Upper lobe of left lung (tissue), 6 donors: ENCODE data around the gene PIK3R2. TPM values are rescaled to one million over a fixed set of nuclear protein-coding genes. Genes with fewer than 3 reads are reported as not detected.

Source experiments
- ATAC-seq, 2 donors: fragments of 200-7000 bp; cut with Tn5 transposase; one replicate each; pipeline ENCODE4 v1.9.1; 2022; ENCODE audit warnings: mild to moderate bottlenecking in 2 of 2, moderate library complexity in 2 of 2; ENCODE audit not compliant: low FRiP score in 2 of 2
- DNase-seq, 2 donors: peaks; one replicate each; pipeline ENCODE4 v3.0.0-alpha.2; 2019 to 2020
- H3K27ac ChIP-seq, 4 donors: fragments of 200-600 bp; sonication (generic); one replicate each; pipeline ENCODE4 v1.5.1; 2016 to 2019
- H3K27me3 ChIP-seq, 4 donors: fragments of 200-600 bp; sonication (generic); one replicate each; pipeline ENCODE4 v1.5.1; 2017 to 2019
- H3K36me3 ChIP-seq, 4 donors: fragments of 200-600 bp; sonication (generic); one replicate each; pipeline ENCODE4 v1.5.1; 2016 to 2019
- H3K4me1 ChIP-seq, 4 donors: fragments of 200-600 bp; sonication (generic); one replicate each; pipeline ENCODE4 v1.5.1; 2018 to 2019
- H3K4me3 ChIP-seq, 4 donors: fragments of 200-600 bp; sonication (generic); one replicate each; pipeline ENCODE4 v1.5.1; 2017 to 2019; ENCODE audit warnings: mild to moderate bottlenecking in 2 of 4, moderate library complexity in 1 of 4
- H3K9me3 ChIP-seq, 4 donors: fragments of 200-600 bp; sonication (generic); one replicate each; pipeline ENCODE4 v1.5.1; 2018 to 2019
- EP300 ChIP-seq, 4 donors: sonication (generic); formaldehyde crosslinking; IDR thresholded peaks; one replicate each; pipeline ENCODE4 v1.5.1; 2017; ENCODE audit warnings: antibody characterized with exemption in 4 of 4, control low read depth in 2 of 4
- POLR2A ChIP-seq, 4 donors: fragments of 450-650 bp; IDR thresholded peaks; one replicate each; pipeline ENCODE4 v1.5.1; 2016 to 2017; ENCODE audit warnings: antibody characterized with exemption in 4 of 4, mild to moderate bottlenecking in 2 of 4
- POLR2AphosphoS5 ChIP-seq, 2 donors: sonication (generic); formaldehyde crosslinking; IDR thresholded peaks; one replicate each; pipeline ENCODE4 v1.5.1; 2017; ENCODE audit warnings: antibody characterized with exemption in 2 of 2
- WGBS, 2 donors: methylation state at CpG; one replicate each; pipeline ENCODE4 v1.1.5; 2017 to 2018; 5-methylcytosine and 5-hydroxymethylcytosine counted together
- total RNA-seq, 6 donors: library from RNA; depleted of rRNA in 4 of 6; stranded (reverse); fragments of >200 nt in 4 of 6; gene quantifications; one replicate each; pipeline versions ENCODE4 v1.1.0 to v1.2.1, GENCODE V29; 2016 to 2021
- TF ChIP-seq, protein P1 (sequence below), 6 experiments: fragments of 450-650 bp in 4 of 6; fragments of 200-600 bp in 2 of 6; sonication (generic) in 2 of 6; IDR thresholded peaks; one replicate each; pipeline ENCODE4 v1.5.1; 2016 to 2019; ENCODE audit warnings: antibody characterized with exemption in 6 of 6
- donor health status: DM: no; HTN: no; CAD: no; lungs with moderate emphysema.
- donor health status: DM: no; HTN: yes; CAD: no; lungs with severe emphysema.

PIK3R2 gene
- total RNA-seq, 6 donors from 2014 or later: 11.0 to 65.1 (median 30.3) TPM

DNA sequence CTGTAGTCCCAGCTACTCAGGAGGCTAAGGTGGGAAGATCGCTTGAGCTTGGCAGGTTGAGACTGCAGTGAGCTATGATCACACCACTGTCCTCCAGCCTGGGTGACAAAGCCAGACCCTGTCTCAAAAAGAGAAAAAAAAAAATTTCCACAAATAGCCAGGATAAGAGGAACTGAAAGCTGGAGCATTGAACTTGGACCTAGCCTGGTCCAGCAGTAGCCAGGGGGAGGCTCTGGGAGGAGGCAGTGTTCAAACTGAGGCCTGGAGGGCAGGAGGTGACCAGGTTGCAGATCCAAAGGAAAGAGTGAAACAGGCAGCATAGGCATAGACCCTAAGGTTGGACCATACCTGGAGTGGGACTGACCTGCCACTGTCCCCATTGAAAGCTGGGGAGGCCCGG lies 26.9 kb upstream of the PIK3R2 start:
- no peak for ATAC-seq
- Histone ChIP-seq H3K4me1 (no peaks in the 10 kb centered on the region), H3K4me3 (no peak overlapping the region), H3K27ac (no peak overlapping the region), H3K36me3 (peaks cover 5 to 70% (median 51%) of the 10 kb centered on the region in 4 donors), H3K27me3 (no peaks in the 10 kb centered on the region), H3K9me3 (no peaks in the 10 kb centered on the region)
- TF ChIP-seq POLR2A (IDR thresholded peaks at IDR 0.05) (no peak), EP300 (IDR thresholded peaks at IDR 0.05) (no peak), POLR2AphosphoS5 (IDR thresholded peaks at IDR 0.05) (no peak)
- TF ChIP-seq, protein P1, sequence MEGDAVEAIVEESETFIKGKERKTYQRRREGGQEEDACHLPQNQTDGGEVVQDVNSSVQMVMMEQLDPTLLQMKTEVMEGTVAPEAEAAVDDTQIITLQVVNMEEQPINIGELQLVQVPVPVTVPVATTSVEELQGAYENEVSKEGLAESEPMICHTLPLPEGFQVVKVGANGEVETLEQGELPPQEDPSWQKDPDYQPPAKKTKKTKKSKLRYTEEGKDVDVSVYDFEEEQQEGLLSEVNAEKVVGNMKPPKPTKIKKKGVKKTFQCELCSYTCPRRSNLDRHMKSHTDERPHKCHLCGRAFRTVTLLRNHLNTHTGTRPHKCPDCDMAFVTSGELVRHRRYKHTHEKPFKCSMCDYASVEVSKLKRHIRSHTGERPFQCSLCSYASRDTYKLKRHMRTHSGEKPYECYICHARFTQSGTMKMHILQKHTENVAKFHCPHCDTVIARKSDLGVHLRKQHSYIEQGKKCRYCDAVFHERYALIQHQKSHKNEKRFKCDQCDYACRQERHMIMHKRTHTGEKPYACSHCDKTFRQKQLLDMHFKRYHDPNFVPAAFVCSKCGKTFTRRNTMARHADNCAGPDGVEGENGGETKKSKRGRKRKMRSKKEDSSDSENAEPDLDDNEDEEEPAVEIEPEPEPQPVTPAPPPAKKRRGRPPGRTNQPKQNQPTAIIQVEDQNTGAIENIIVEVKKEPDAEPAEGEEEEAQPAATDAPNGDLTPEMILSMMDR (IDR thresholded peaks at IDR 0.05): no peak
- no peak for DNase-seq
- 94 to 97% methylated on average over 2 of the region's 2 CpGs for WGBS, 2 donors

DNA sequence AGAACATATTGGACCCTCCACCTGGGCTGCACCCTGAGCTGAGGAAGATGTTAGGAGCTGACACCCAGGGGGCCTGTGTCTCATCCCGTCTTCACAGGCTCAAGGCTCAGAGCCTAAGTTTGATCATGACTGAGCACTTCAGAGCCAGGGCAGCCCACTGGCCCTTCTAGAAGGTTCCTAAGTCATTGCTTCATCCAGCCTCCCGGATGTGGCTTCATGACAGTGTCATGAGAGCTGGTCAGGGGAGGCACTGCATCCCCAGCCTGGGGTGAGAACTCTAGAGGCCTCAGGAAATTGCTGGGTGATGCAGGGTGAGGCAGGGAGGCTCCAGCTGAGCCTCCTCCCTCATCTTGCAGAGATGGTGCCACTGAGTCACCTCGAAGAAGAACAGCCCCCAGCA lies 24.9 kb upstream of the PIK3R2 start:
- no peaks in the 10 kb centered on the region for H3K4me1 ChIP-seq
- H3K4me3 ChIP-seq: no peak overlapping the region
- DNase-seq (peak in 1 of 2 donors; percentile 40), ATAC-seq (no peak)
- peak overlapping the region in 1 of 4 donors; percentile 23 for H3K27ac ChIP-seq
- no peaks in the 10 kb centered on the region for H3K9me3 ChIP-seq
- H3K27me3 ChIP-seq: no peaks in the 10 kb centered on the region
- no peak for TF ChIP-seq POLR2AphosphoS5 (IDR thresholded peaks at IDR 0.05)
- TF ChIP-seq, protein P1 (IDR thresholded peaks at IDR 0.05): no peak
- TF ChIP-seq POLR2A (IDR thresholded peaks at IDR 0.05): no peak
- no peak for TF ChIP-seq EP300 (IDR thresholded peaks at IDR 0.05)
- 64% methylated on average over 3 of the region's 3 CpGs; no CpG with 5 or more reads in 1 of the 2 donors for WGBS, 2 donors
- H3K36me3 ChIP-seq: peaks cover 10 to 82% (median 59%) of the 10 kb centered on the region in 4 donors

DNA sequence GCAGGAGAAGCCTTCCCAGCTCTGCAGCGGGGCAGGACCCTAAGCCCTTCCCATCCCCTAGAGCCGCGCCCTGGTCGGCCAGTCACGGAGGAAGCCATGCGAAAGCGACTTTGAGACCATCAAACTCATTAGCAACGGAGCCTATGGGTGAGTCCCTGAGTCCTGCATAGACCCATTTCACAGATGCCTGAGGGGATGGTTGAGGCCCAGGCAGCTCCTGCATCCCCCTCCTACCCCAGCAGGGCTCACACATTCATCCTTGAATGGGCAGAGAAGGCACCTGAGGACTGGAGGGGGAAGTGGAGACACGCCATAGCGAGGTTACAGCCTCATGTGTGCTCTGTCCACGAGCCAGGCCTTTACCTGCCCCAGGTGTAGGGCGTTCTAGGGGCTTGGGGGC lies 24.2 kb upstream of the PIK3R2 start:
- WGBS, 2 donors: 94 to 99% methylated on average over 8 to 12 of the region's 12 CpGs
- DNase-seq: no peak
- H3K27ac ChIP-seq: peak overlapping the region in 1 of 4 donors; percentile 23
- no peaks in the 10 kb centered on the region for H3K27me3 ChIP-seq
- H3K4me3 ChIP-seq: no peak overlapping the region
- no peak for TF ChIP-seq EP300 (IDR thresholded peaks at IDR 0.05)
- TF ChIP-seq, protein P1 (IDR thresholded peaks at IDR 0.05): no peak
- TF ChIP-seq POLR2AphosphoS5 (IDR thresholded peaks at IDR 0.05): no peak
- TF ChIP-seq POLR2A (IDR thresholded peaks at IDR 0.05): no peak
- peaks cover 10 to 78% (median 55%) of the 10 kb centered on the region in 4 donors for H3K36me3 ChIP-seq
- no peaks in the 10 kb centered on the region for H3K4me1 ChIP-seq
- no peak for ATAC-seq
- H3K9me3 ChIP-seq: no peaks in the 10 kb centered on the region

DNA sequence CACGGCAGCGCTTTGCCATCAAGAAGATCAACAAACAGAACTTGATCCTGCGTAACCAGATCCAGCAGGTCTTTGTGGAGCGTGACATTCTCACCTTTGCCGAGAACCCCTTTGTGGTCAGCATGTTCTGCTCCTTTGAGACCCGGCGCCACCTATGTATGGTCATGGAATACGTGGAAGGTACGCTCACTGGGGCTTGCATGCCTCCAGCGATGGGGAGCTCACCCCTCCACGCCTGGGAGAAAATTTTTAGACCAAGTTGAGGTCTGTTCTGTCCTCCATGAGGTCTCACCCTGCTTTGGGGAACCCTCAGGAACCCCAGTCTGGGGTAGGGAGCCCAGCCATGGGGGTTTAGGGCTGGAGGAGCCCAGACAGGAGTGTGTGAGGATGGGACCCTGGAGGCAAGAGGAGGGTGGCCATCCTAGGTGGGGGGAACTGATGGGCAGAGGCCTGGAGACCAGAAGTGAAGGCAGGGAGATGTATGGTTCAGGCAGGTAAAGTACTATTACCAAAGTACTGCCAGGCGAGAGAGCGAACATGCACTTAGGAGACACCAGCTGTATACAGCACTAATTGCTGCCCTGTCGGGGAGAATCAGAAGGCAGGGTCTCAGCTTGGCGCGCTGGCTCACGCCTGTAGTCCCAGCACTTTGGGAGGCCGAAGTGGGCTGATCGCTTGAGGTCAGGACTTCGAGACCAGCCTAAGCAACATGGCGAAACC lies 22.3 kb upstream of the PIK3R2 start:
- DNase-seq: no peak
- no peak for ATAC-seq
- H3K4me3 ChIP-seq: no peak overlapping the region
- 94 to 95% methylated on average over 18 to 21 of the region's 21 CpGs for WGBS, 2 donors
- no peaks in the 10 kb centered on the region for H3K27me3 ChIP-seq
- H3K36me3 ChIP-seq: peaks cover 11 to 80% (median 58%) of the 10 kb centered on the region in 4 donors
- H3K9me3 ChIP-seq: no peaks in the 10 kb centered on the region
- H3K4me1 ChIP-seq: no peaks in the 10 kb centered on the region
- no peak overlapping the region for H3K27ac ChIP-seq
- TF ChIP-seq POLR2AphosphoS5 (IDR thresholded peaks at IDR 0.05) (no peak), POLR2A (IDR thresholded peaks at IDR 0.05) (no peak)

DNA sequence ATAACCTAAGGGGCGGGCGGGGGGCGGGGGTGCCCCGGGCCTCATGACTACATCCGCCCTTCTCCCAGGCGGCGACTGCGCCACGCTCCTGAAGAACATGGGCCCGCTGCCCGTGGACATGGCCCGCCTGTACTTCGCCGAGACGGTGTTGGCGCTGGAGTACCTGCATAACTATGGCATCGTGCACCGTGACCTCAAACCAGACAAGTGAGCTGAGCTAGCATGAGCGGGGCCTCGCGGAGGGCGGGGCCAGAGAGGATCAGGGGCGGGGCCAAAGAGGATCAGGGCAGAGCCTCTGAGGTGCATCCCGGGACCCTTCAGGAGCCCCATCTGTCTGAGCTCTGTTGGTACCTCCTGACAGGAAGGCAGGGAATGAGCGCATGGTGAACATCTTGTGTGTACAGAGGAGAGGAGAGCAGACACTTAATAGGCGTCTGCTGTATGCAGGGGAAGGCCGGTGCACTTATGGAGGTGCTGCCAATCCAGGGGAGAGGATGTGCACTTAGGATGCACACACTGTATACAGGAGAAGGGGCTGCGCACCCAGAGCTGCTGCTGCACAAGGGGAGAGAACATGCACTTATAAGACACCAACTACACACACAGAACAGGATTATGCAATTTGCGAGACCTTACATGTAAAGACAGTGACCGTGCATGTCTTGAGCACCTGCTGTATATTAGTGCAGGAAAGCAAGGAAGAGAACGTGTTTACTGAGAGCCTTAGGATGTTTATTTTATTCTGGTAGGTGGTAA lies 20.9 kb upstream of the PIK3R2 start:
- Histone ChIP-seq H3K9me3 (no peaks in the 10 kb centered on the region), H3K4me3 (no peak overlapping the region), H3K27me3 (no peaks in the 10 kb centered on the region), H3K36me3 (peaks cover 13 to 88% (median 66%) of the 10 kb centered on the region in 4 donors), H3K4me1 (no peaks in the 10 kb centered on the region), H3K27ac (no peak overlapping the region)
- DNase-seq (no peak), ATAC-seq (no peak)
- WGBS, 2 donors: 85 to 86% methylated on average over 30 to 31 of the region's 31 CpGs
- TF ChIP-seq POLR2AphosphoS5 (IDR thresholded peaks at IDR 0.05): no peak
- TF ChIP-seq EP300 (IDR thresholded peaks at IDR 0.05): no peak
- TF ChIP-seq POLR2A (IDR thresholded peaks at IDR 0.05): no peak
- TF ChIP-seq, protein P1 (IDR thresholded peaks at IDR 0.05): no peak
